CD4-positive, alpha-beta T cell treated with Interleukin-10 for 1 hour (primary cell): ENCODE measurements around the gene CCDC77.
"Not testable (repeated sequence)": the region's sequence is repeated elsewhere in the genome, so short reads cannot be mapped to it uniquely, and the experiment has no call there.

Experiments used
- DNase-seq: peaks from one replicate; pipeline ENCODE4 v3.0.0-alpha.2; 2020

Gene CCDC77

DNA sequence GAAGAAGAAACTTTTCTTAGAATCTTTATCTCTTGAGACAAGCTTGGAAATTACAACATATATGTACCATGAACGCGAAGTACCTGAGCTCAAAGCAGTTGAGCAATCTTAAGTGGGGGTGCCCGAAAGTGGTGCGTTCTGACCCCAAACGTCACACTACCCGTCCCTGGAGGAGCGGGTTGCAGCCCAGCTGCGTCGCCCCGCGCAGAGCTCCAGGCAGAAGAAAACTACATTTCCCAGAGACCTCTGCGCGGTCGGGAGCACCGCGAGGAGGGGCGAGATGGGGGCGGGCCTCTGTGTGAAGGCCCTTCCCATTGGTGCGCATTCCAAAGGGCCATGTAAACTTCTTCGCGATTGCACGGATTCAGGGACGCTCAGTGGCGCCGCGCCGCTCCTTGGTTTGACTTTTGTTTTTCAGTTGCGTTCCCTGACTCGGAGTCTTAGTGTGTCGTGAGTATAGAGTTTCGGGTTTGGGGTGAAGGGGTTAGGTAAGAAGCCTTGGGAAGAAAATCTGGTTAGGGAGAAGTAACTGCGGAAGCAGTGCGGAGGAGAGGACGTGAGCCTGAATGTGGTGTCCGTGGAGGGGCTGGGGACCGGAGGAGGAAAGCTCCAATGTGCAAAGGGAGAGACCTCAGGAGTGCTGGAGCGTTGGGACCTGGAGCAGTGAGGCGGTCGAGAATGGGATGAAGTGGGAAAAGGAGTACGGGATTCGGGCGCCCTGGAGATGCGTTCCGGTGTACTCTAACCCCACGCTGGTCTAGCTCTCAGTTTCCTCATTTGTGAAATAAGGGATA lies at the start of gene CCDC77:
CCDC77 (plus strand) TSS at position 410 of the 794 bp plus-strand sequence. CDS start 7,740 bp downstream, outside the sequence.
- DNase-seq, result peak; percentile 96

DNA sequence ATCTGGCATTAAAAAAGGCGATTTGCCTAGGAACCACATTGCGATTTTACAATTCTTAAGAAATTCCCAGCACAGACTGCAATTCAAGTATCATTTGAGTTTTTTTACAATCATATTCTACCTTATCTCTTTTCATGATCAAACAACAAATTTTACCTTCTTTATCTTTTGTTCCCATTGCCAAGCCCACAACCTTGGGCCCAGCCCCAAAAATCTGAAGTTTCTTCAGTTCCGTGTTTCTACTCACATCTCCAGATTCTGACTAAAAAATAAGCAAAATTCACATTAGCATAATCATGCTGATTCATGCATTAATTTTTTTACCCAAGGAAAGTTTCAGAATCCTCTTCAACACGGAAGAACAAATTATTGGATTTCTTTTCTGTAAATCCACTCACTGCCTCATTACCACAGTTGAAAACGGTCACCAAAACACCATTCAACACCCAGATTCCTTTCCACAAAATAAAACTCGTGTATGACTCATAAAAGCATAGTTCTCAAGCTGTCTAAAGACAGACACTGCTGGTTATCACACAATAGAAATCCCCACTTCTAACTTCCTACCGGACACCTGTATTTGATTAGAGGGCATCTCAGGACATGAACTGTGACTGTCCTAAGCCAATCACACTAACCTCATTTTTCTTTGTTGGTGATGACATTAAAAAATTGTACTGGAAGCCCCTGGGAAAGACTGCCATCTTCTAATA lies 45.0 kb upstream of the CCDC77 start:
- no peak for DNase-seq

DNA sequence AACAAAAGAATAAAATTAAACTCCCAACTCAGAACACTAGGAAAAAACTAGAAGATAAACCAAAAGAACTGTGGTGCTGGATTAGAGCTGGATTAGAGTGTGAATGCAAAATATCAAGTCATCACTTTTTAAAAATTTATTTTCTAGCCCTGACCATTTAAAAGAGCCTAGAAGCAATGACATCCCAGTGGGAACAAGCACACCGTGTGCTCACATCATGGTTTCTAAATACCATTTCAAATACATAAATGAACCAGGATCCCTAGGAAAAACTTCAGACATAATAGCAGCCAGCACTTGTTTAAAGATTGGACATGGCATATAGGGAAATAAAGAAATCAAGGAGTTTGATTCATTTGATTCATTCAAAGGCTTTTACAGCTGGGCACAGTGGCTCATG lies 42.4 kb upstream of the CCDC77 start:
- no peak for DNase-seq

DNA sequence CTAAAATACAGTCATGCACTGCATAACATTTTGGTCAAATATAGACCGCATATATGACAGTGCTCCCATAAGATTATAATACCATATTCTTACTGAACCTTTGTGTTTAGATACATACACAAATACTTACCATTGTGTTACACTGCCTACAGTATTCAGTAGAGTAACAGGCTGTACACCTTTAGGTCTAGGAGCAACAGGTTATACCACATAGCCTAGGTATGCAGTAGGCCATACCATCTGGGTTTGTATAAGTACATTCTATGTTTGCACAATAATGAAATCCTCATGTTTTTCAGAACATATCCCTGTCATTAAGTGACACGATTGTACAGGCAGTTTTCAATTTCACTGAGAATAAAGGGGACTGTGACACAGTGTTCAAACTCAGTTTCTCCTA lies 34.6 kb upstream of the CCDC77 start:
- no peak for DNase-seq

DNA sequence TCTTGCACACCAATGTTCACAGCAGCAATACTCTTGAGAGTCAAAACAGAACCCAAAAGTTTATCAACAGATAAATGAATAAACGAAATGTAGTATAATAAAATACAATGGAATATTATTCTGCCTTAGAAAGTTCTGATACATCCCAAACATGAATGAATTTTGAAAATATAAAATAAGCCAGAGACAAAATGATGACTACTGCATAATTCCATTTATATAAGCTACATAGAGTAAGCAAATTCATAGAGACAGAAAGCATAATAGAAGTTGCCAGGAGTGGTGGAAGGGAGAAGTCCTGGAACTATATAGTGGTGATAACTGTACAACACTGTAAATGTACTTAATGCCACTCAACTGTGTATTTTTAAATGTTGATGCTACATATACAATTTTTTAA lies 33.5 kb upstream of the CCDC77 start:
- no peak for DNase-seq

DNA sequence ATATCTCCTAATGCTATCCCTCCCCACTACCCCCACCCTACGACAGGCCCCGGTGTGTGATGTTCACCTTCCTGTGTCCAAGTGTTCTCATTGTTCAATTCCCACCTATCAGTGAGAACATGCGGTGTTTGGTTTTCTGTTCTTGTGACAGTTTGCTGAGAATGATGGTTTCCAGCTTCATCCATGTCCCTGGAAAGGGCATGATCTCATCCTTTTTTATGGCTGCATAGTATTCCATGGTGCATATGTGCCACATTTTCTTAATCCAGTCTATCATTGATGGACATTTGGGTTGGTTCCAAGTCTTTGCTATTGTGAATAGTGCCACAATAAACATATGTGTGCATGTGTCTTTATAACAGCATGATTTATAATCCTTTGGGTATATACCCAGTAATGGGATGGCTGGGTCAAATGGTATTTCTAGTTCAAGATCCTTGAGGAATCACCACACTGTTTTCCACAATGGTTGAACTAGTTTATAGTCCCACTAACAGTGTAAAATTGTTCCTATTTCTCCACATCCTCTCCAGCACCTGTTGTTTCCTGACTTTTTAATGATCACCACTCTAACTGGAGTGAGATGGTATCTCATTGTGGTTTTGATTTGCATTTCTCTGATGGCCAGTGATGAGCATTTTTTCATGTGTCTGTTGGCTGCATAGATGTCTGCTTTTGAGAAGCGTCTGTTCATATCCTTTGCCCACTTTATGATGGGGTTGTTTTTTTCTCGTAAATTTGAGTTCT lies 30.5 kb upstream of the CCDC77 start:
- DNase-seq, result not testable (repeated sequence)

DNA sequence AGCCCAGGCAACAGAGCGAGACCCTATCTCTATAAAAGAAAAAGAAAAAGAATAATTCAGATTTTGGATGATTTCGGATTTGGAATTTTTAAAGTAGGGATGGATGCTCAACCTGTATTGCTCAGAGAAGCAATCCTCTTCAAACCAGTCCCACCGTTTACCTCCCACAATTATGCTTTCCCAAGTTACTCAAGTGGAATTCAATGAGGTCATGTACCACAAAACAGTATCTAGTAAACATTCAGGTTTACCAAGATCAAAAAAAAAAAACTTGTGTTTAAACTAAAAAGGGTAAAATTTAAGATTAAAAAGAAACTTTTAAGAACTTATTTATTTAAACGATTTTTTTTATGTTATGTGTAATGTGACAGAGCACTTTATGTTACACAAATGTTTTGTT lies 14.8 kb upstream of the CCDC77 start:
- no peak for DNase-seq

DNA sequence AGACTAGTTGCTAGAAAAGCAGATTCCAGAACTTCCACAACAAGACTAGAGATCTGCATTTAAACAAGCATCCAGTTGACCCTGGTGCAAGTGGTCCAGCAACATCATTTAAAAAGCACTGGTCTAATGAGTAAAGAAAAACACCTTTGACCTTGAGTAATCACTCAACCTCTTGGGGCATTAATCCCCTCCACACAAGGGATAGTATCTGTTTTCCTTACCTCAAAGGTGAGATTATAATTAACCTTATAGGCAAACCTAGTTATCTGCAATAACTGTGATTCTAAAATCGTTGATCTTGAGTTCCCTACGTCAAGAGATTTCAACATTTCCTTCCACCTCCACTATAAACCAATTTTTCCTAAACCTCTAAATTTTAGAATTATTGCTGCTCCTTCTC lies 13.4 kb upstream of the CCDC77 start:
- DNase-seq, result no peak

DNA sequence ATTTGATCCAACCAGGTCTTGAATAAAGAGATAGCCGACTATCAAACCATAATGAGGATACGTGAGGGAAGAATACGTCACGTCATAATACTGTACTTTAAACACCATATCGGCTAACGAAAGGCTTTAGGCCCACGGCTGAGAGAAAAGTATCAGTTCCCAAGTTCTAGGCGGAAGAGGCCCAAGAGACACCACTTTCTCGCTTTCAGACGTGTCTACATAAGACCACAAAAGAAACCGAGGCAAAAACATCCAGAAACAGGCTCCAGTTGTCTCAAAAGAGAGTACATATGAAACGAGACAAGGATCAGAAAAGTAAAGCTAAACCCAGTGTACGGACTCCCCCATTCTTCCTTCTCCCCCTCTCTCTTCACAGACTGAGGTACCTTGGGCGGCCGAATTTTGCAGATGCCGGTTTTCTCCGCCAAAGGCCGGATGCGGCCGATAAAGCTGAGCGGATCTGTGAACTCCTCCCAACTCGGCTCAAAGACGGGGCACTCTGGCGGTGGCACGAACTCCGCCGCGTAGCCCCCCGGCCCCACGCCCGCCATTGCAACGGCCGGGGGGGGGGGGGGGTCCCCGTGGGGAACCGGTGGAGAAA lies 12.8 kb upstream of the CCDC77 start:
- peak; percentile 67 for DNase-seq

DNA sequence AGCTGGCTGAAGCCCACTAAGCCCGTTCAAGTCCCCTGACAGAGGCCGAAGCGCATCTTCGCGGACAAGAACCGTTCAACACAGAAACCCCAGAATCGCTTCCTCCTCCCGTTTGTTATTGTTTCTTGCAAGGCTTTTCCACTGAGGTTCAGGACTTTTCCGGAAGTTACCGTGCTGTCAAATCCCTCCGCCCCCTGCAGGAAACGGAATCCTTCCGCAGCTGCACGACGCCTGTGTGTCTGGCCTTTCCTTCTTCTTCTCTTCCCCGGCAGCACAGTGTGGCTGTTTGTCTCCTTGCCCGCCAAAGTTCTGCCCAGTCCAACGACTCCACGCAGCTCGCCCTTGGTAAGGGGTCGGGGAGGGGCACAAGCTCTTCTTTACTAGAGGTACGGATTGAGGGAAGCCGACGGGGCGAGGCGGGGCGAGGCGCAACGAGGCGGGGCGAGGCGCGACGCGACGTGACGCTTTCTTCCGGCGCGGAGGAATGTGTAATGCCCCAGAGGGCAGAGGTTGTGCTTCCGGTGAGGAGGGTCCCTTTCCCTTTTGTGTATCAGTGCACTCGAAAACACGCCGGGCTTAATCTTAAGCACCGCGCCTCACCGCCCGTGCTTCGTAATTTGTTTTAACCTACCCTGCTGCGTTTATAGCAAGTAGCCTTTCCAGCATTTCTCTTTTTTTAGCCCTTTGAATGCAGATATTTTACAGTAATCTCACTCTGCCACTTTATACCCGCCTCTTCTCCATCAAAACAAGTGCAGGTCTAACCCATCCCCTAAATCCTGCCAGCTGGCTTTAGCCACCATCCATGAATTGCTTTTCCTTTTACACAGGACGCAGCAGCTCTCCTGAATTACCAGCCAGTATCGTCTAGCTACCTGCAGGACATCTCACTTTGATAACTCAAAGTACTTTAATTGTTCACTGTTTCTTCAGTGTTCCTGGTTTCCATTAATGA lies 12.0 kb upstream of the CCDC77 start, which contains the start of gene KDM5A:
KDM5A (minus strand) TSS at position 179 of the 955 bp plus-strand sequence. CDS start 229 bp downstream, outside the sequence.
- peak; percentile 94 for DNase-seq

DNA sequence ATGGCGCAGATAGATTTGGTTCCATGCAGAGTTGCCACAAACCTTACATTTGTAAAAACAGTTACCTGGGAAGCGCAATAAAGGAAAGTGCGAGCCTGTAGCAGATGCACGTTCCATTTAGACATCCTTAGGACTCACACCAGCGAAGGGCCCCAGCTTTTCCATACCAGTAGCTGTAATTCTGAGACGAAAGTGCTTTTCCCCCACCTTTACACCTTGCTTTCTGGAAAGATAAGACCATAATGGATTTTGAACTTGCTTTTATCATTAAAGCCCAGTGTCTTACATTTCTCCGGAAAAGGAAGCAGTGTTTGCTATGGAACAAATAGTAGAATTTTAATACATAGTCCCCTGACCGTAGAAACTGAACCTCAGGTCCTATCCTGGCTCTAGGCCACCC lies 616 bp upstream of the CCDC77 start:
- no peak for DNase-seq

DNA sequence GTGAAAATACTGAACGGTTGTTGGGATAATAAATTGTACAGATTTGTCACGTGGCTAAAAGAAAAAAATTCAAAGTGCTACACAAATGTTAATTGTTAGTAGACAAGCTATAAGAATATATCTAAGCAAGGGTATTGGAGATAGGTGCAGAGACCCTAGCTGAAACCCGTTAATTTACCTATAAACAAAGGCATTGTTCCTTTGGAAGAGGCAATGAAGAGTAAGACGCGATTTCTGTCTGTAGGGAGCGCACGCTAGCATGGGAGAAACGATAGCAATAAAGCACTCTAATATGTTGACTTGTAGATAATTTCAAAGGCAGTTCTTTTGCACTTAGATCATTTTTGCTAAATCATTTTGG lies 565 bp downstream of the CCDC77 start:
- no peak for DNase-seq

DNA sequence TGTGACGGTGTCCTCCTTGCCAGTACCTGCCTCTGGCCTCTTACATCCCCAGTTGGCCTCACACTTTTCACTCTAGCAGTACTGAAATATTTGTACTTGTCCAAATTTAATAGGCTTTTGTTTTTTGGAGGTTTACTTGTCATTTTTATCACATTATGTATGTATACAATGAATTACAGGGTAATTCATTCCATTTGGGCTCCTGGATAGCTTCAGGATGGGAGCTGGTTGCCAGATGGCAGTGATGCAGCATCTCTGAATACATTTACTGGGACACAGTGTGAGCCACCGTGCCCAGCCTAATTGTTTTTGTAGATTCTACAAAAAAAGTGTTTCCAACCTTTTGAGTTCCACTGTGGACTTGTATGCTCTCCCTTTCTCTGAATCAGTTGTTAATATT lies 13.4 kb downstream of the CCDC77 start:
- DNase-seq, result no peak

DNA sequence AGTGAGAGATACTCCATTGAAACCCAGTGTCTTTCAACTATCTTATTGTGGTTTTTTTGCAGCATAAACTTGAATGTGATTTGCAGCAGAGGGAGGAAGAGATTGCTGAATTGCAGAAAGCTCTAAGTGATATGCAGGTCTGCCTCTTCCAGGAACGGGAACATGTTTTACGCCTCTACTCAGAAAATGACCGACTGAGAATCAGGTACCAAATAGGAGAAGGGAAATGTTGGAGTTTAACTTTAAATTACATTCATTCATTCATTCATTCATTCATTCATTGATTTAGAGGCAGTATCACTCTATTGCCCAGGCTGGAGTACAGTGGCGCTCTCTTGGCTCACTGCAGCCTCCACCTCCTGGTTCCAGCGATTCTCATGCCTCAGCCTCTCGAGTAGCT lies 17.0 kb downstream of the CCDC77 start:
- DNase-seq, result no peak

DNA sequence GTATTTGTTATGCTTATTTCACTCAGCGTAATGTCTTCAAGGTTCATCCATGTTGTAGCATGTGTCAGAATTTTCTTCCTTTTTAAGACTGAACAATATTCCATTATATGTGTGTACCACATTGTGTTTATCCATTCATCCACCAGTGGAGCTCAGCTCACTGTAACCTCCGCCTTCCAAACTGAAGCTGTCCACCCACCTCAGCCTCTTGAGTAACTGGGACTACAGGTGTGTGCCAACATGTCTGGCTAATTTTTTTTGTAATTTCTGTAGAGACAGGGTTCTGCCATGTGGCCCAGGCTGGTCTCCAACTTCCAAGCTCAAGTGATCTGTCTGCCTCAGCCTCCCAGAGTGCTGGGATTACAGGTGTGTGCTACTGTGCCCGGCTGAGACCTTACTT lies 21.1 kb downstream of the CCDC77 start:
- DNase-seq, result no peak

DNA sequence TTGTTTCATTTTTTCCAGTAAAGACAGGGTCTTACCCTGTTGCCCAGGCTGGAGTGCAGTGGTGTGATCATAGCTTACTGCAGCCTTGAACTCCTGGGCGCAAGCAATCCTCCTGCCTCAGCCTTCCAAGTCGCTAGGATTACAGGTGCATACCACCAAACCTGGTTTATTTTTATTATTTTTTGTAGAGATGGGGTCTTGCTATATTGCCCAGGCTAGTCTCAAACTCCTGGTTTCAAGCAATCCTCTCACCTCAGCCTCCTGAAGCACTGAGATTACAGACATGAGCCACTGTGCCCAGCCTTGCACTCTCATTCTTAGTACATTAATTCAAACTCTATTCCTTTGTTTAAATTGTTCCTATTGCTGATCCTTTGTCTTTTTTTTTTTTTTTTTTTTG lies 34.3 kb downstream of the CCDC77 start:
- DNase-seq, result not testable (repeated sequence)

DNA sequence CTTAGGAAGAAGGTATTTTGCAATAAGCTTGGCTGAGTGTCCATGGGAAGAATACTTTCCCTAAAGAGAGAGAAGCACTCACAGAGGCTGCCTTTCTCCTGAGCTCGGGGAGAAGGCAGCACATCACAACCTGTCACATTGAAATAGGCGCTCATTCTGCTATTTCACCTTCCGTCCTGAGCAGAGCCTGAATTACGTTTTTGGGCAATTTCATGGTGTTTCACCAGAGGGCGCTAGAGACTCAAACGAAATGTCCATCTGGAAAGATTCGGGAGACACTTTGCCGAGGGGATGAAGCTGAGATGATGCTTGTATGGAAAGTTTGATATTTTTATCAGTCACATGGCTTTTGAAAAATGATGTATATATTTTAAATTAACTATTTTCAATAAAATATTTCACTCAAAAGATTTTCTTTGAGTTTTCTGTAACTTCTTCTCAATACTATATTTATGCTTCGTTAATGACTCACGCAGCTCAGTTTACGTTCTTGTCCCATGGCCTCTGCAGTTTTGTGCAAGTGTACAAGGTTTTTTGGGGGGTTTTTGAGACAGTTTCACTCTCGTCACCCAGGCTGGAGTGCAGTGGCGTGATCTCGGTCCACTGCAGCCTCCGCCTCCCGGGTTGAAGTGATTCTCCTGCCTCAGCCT lies 40.9 kb downstream of the CCDC77 start:
- DNase-seq, result peak; percentile 60

DNA sequence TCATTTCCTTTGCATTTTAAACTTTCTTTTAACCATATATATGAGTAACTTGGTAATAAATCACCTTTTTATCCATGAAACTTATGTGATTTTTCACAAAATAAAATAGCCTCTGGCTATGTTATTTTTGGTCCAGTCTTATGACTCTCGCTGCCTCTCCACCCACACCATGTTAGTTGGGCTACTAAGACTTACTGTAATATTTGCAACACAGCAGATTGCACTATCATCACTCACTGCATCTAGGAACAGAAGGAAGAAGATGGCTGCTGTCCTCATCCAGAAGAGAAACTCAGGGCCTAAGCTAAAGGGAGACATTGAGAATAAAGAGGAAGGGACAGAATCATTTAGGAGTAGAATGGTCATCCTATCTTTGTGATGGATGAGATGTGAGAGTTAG lies 45.7 kb downstream of the CCDC77 start:
- no peak for DNase-seq

DNA sequence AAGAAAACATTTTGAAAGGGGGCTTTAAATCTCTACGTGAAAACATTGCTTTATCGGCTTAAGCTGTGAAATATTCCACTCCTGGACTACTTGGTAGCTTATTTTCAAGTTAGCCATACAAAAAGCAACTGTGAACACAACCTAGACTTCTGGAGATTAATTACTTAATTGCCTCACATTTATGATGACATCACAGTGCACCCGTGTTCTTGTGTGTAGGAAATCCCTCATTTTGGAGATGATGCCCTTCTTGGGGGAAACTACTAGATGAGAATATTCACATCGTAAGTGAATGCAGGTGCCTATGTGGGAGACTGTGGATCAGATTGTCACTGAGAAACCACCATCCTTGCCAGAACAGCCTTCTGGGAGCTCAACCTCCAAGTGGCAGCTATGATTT lies 47.8 kb downstream of the CCDC77 start:
- no peak for DNase-seq

DNA sequence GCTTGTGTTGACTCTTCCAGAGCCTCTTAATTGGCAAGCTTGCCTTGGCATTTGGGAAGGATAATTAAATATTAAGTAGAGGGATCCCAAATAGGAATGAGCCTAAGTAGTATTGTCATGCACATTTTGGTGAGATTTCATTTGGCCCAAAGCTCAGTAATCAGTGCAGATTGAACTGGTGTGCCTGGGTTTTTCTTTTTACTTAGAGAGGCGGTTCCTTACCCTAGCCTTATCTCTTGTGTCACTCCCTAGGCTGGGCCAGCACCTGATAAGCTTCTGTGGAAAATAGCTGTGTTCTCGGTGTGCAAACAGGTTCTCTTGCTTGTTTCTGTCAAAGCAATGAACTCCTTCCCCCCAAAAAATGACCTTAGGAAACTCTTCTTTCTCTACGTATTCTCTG lies 49.0 kb downstream of the CCDC77 start:
- no peak for DNase-seq

DNA sequence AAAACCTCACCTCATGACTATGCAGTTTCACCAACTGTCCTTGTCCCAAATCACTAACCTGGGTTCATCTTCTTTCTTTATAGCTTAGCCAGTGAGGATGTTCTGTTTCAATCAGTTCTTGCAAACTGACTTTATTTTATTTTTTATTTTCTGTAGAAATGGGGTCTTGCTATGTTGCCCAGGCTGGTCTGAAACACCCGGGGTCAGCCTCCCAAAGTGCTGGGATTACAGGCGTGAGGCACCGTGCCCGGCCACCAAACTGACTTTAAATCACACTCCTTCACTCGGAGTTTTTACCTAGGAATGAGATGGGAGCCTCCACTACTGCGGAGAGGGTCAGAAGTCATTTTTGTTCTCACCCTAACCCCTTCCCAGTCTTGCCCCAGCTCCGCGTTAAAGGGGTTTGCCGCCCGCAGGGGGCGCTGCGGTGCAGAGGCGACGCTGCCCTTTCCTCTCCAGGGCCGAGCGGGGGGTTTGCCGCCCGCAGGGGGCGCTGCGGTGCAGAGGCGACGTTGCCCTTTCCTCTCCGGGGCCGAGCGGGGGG lies 51.3 kb downstream of the CCDC77 start:
- peak; percentile 63 for DNase-seq
